Esophagus squamous epithelium (tissue), 5 donors: ENCODE measurements around the gene FNDC11. TPM values are rescaled to one million over a fixed set of nuclear protein-coding genes. Genes with fewer than 3 reads are reported as not detected.
A peak's percentile ranks its signal among the peaks of the same experiment; 100 is the strongest.

Experiments used
- DNase-seq: peaks from one replicate; lab custom pipeline; 2025; lab: John Stamatoyannopoulos, UW
- H3K27ac ChIP-seq, 4 donors: fragments of 200-600 bp; sonication (generic); one replicate each; pipeline ENCODE4 v1.5.1; 2016 to 2019; ENCODE audit warnings: mild to moderate bottlenecking in 1 of 4
- H3K27me3 ChIP-seq, 4 donors: fragments of 200-600 bp; sonication (generic); 1 replicate in 3 of 4; 2 replicates in 1 of 4; pipeline versions ENCODE4 v1.5.1 to v1.6.0; 2017 to 2021; ENCODE audit warnings: antibody characterized with exemption in 1 of 4
- H3K36me3 ChIP-seq, 3 donors: fragments of 200-600 bp; sonication (generic); one replicate each; pipeline ENCODE4 v1.5.1; 2016 to 2019
- H3K4me1 ChIP-seq, 3 donors: fragments of 200-600 bp; sonication (generic); one replicate each; pipeline ENCODE4 v1.5.1; 2017 to 2019
- H3K4me3 ChIP-seq, 4 donors: fragments of 200-600 bp; sonication (generic); 1 replicate in 3 of 4; 2 replicates in 1 of 4; pipeline ENCODE4 v1.5.1; 2016 to 2019; ENCODE audit warnings: mild to moderate bottlenecking in 2 of 4, moderate library complexity in 1 of 4
- H3K9me3 ChIP-seq, 3 donors: fragments of 200-600 bp; sonication (generic); one replicate each; pipeline ENCODE4 v1.5.1; 2016 to 2019
- POLR2A ChIP-seq, 4 donors: fragments of 450-650 bp; IDR thresholded peaks; one replicate each; pipeline ENCODE4 v1.6.1; 2017; ENCODE audit warnings: antibody characterized with exemption in 4 of 4, mild to moderate bottlenecking in 4 of 4, moderate library complexity in 3 of 4
- WGBS, 2 donors: methylation state at CpG; one replicate each; pipeline ENCODE4 v1.1.5; 2018; 5-methylcytosine and 5-hydroxymethylcytosine counted together
- intact Hi-C: fragments of 100-400 bp; cut with DNase I; formaldehyde crosslinking; loops from one replicate; pipeline ENCODE4 v1.15.0; 2022
- total RNA-seq, 4 donors: library from RNA; depleted of rRNA; stranded (reverse); fragments of >200 nt; gene quantifications; one replicate each; pipeline ENCODE4 v1.1.0, GENCODE V29; 2016
- TF ChIP-seq, protein P1 (sequence below), 6 experiments: fragments of 450-650 bp in 4 of 6; fragments of 200-600 bp in 2 of 6; sonication (generic) in 2 of 6; IDR thresholded peaks; one replicate each; pipeline ENCODE4 v1.5.1; 2016 to 2019; ENCODE audit warnings: antibody characterized with exemption in 6 of 6, mild to moderate bottlenecking in 4 of 6, moderate library complexity in 4 of 6
- donor health status: DM: yes; HTN: yes; CAD: no.

Gene FNDC11
- total RNA-seq, 4 donors from 2014 or later, result under 0.01 TPM; not detected in 3

DNA sequence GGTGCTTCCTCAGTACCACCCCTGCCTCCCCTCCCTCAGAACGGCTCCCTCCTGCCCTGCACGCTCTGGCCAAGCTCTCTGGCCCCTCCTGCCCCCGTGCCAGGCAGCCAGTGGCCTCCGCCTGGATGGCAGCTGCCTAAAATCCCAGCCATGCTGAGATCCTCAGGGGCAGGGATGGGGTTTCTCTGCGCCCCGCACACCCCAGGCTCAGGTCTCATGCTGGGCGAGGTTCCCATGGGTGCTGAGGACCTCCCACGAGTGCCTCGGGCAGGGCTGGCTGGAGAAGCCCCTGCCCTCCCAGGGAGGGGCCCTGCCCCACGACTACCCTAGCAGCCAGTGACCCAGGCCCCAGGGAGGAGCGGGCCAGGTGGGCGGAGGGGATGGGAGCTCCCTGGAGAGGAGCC is 19.5 kb upstream of the FNDC11 start:
- DNase-seq, result no peak
- WGBS, 2 donors, result 30 to 53% methylated on average over 3 of the region's 12 CpGs
- intact Hi-C loops, result no loop called here
- Histone ChIP-seq H3K4me3 (peak overlapping the region; percentile 20 to 66 (median 56)), H3K9me3 (no peaks in the 10 kb centered on the region), H3K4me1 (peaks cover 31 to 79% (median 36%) of the 10 kb centered on the region in 3 donors), H3K27me3 (peaks cover 0 to 59% (median 0%) of the 10 kb centered on the region in 4 donors), H3K36me3 (peaks cover 0 to 22% (median 0%) of the 10 kb centered on the region in 3 donors), H3K27ac (peak overlapping the region; percentile 87 to 99 (median 93))
- TF ChIP-seq, protein P1, sequence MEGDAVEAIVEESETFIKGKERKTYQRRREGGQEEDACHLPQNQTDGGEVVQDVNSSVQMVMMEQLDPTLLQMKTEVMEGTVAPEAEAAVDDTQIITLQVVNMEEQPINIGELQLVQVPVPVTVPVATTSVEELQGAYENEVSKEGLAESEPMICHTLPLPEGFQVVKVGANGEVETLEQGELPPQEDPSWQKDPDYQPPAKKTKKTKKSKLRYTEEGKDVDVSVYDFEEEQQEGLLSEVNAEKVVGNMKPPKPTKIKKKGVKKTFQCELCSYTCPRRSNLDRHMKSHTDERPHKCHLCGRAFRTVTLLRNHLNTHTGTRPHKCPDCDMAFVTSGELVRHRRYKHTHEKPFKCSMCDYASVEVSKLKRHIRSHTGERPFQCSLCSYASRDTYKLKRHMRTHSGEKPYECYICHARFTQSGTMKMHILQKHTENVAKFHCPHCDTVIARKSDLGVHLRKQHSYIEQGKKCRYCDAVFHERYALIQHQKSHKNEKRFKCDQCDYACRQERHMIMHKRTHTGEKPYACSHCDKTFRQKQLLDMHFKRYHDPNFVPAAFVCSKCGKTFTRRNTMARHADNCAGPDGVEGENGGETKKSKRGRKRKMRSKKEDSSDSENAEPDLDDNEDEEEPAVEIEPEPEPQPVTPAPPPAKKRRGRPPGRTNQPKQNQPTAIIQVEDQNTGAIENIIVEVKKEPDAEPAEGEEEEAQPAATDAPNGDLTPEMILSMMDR (IDR thresholded peaks at IDR 0.05), result no peak
- TF ChIP-seq POLR2A (IDR thresholded peaks at IDR 0.05), result no peak

- H3K36me3 ChIP-seq, result peaks cover 0 to 16% (median 0%) of the 10 kb centered on the region in 3 donors
- H3K9me3 ChIP-seq, result no peaks in the 10 kb centered on the region
- no peak for DNase-seq
- intact Hi-C loops, result loop anchor here (5.0 kb wide), 2 partner anchors 202 to 437 kb away; partner anchors contain the start of genes LIME1 and SLC2A4RG
- TF ChIP-seq, protein P1 (IDR thresholded peaks at IDR 0.05), result no peak
- peak in 1 of 4 donors; percentile 69 for TF ChIP-seq POLR2A (IDR thresholded peaks at IDR 0.05)
- 25 to 52% methylated on average over 8 to 14 of the region's 49 CpGs for WGBS, 2 donors
- H3K4me3 ChIP-seq, result peak overlapping the region; percentile 20 to 66 (median 56)
- H3K27ac ChIP-seq, result peak overlapping the region; percentile 87 to 99 (median 93)
- peaks cover 0 to 65% (median 0%) of the 10 kb centered on the region in 4 donors for H3K27me3 ChIP-seq
- H3K4me1 ChIP-seq, result peaks cover 31 to 80% (median 36%) of the 10 kb centered on the region in 3 donors
These were observed 18.9 kb upstream of the FNDC11 start for GRCh38 chr20:63534831-63535651.

- Histone ChIP-seq H3K4me1 (peaks cover 31 to 83% (median 38%) of the 10 kb centered on the region in 3 donors), H3K27ac (peak overlapping the region; percentile 90 to 99 (median 95)), H3K36me3 (peaks cover 0 to 8% (median 0%) of the 10 kb centered on the region in 3 donors), H3K4me3 (peak overlapping the region; percentile 46 to 67 (median 62)), H3K27me3 (peaks cover 0 to 72% (median 0%) of the 10 kb centered on the region in 4 donors), H3K9me3 (no peaks in the 10 kb centered on the region)
- DNase-seq, result no peak
- WGBS, 2 donors, result 39% methylated on average over 5 of the region's 35 CpGs; no CpG with 5 or more reads in 1 of the 2 donors
- TF ChIP-seq, protein P1 (IDR thresholded peaks at IDR 0.05), result no peak
- no peak for TF ChIP-seq POLR2A (IDR thresholded peaks at IDR 0.05)
- intact Hi-C loops, result loop anchor here (5.0 kb wide), 2 partner anchors 201 to 436 kb away; partner anchors contain the start of genes LIME1 and SLC2A4RG
These were observed 17.6 kb upstream of the FNDC11 start for GRCh38 chr20:63536241-63536977.

DNA sequence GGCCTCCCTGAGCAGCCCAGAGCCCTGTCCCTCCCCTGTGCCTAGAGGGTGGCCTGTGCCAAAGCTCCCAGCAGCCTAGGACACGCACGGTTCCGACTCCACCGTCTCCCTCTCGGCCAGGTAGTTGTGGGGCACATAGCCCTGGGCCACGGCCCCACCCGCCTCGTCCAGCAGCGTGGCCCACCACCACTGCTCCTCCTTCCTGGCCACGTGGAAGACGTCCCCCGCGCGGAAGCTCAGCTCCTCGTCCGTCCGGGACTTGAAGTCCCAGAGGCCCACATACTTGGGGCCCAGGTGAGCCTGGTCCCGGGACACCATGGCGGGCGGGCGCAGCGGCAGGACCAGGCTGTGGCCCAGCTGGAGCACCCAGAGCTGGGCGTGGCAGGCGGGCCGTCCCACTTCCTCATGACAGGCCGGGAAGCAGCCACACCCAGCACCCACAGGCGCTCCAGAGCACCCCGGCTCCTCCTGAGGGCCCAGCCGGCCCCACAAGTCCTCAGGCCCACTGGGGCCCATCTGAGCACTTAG is 16.9 kb upstream of the FNDC11 start, which contains the start of gene PTK6:
TSS of gene PTK6 (minus strand) at position 380 of the 528 bp plus-strand sequence. CDS start at position 318, 62 bp downstream.
- no peaks in the 10 kb centered on the region for H3K9me3 ChIP-seq
- intact Hi-C loops, result loop anchor here (5.0 kb wide), 2 partner anchors 200 to 435 kb away; partner anchors contain the start of genes LIME1 and SLC2A4RG
- peak within 1 kb of the TSS; percentile 46 to 67 (median 62) for H3K4me3 ChIP-seq
- 20% methylated on average over 3 of the region's 29 CpGs; no CpG with 5 or more reads in 1 of the 2 donors for WGBS, 2 donors
- H3K27ac ChIP-seq, result peak within 1 kb of the TSS; percentile 90 to 99 (median 95)
- peaks cover 0 to 78% (median 0%) of the 10 kb centered on the region in 4 donors for H3K27me3 ChIP-seq
- peaks cover 0 to 8% (median 0%) of the 10 kb centered on the region in 3 donors for H3K36me3 ChIP-seq
- TF ChIP-seq, protein P1 (IDR thresholded peaks at IDR 0.05), result no peak
- peak in 1 of 4 donors; percentile 49 for TF ChIP-seq POLR2A (IDR thresholded peaks at IDR 0.05)
- H3K4me1 ChIP-seq, result peaks cover 31 to 85% (median 43%) of the 10 kb centered on the region in 3 donors
- DNase-seq, result no peak
